Left kidney (tissue), 2 donors: Measurements from ENCODE around the gene BLMH. TPM values are rescaled to one million over a fixed set of nuclear protein-coding genes. Genes with fewer than 3 reads are reported as not detected.

Experiments
- DNase-seq: peaks from one replicate; pipeline ENCODE4 v3.0.0-alpha.2; 2013
- polyA plus RNA-seq: library from polyadenylated mRNA; unstranded; fragments of 120-200 nt; gene quantifications from one replicate; pipeline ENCODE4 v1.2.1, GENCODE V29; 2013; ENCODE audit not compliant: insufficient read length

The BLMH gene
- polyA plus RNA-seq, 1 donor, result 100 TPM

DNA sequence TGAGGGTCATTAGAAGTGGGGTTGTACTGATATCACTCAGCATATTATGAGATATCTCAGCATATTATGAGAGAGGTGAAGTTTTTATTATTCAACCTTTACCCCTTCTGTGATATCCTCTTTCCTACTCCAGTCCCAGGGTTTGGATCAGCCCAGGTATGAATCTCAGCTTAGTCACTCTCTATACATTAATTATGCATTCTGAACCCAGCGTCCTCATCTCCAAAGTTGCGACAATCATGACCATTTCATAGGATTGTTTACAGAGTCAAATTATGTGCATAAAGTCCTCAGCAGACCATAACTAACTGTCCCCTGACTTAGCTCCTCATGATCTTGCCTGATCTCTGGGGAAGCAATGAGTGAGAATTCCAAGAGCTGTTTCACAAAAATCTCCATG is 20.5 kb upstream of the BLMH start:
- DNase-seq, result no peak

- no peak for DNase-seq
Measured at GRCh38 chr17:30310562-30310961, 18.8 kb upstream of the BLMH start.

- no peak for DNase-seq
Measured at GRCh38 chr17:30309591-30309990, 17.8 kb upstream of the BLMH start.

DNA sequence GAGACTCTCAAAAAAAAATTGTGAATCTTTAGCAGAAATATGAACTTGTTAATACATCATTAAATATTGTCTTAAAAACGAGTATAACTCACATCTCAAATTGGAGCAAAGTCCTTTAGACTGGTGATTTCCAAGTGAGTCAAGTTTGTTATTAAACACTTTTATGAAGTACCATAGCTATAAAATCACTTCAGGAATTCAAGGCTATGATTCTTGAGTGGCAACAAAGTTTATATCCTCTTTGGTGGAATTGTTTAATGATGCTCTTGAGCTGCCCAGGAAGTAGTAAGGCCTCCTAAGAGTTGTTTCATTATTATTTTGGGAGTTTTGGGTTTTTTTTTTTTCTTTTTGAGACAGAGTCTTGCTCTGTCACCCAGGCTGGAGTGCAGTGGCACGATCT is 16.7 kb upstream of the BLMH start:
- DNase-seq, result no peak

DNA sequence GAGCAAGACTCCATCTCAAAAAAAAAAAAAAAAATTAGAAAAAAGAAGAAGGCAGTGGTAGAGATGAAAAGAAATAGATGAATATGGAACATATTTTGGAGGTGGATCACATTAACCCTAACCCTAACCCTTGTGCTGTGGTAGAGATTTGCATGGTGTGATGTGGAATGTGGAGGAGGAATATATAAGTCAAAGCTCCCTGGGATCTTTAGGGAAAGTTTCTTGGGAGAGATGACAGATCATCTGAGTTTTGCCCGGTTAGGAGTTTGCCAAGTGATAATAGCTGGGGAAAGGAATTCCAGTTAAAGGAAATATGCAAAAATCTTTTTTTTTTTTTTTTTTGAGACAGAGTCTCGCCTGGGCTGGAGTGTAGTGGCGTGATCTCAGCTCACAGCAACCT is 13.0 kb upstream of the BLMH start:
- DNase-seq, result no peak

GRCh38 chr17:30302241-30302640 is 10.5 kb upstream of the BLMH start:
- DNase-seq, result no peak

GRCh38 chr17:30300818-30301217 is 9.1 kb upstream of the BLMH start:
- DNase-seq, result no peak

GRCh38 chr17:30299000-30299399 is 7.3 kb upstream of the BLMH start:
- DNase-seq, result no peak

DNA sequence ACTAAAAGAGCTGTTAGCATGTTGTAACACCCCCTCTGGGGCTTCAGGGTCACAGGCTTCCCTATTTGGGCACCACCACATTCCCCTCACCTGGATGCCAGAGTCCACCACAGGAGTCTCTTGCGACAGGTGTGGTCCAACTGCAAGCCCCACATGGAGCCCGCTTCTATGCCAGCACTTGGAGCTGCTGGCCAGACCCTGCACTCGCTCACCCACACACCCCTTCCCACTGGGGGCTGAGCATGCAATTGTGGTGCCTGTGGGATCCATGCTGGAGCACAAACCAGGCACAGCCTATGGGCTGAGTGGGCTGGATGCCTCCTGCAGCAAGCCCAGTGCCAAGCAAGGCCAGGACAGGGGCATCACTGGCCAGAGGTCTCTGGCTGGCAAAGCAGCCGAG is 6.0 kb upstream of the BLMH start:
- DNase-seq, result no peak

GRCh38 chr17:30296499-30297080 is 4.8 kb upstream of the BLMH start:
- no peak for DNase-seq

GRCh38 chr17:30292286-30292858 is 628 bp upstream of the BLMH start:
- peak; percentile 37 for DNase-seq

GRCh38 chr17:30290696-30291542 is 825 bp downstream of the BLMH start:
- DNase-seq, result peak; percentile 37

DNA sequence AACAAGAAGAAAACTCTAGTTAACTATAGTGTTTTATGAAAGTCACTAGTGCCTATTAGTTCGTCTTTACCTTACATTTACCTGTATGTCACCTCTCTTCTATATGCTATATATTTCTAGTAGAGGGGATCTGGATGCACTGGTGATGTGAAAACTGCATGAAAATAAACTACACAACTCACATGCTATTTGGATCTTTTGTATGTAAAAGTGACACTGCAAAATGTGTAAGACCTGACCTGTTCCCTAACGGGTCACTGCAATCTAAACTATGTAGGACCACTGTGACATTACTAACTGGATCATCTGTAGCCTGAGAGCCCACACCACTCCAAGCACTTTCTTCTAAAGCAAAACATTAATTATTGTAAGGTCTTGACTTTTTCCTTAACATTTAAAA is 1.7 kb downstream of the BLMH start:
- DNase-seq, result no peak

DNA sequence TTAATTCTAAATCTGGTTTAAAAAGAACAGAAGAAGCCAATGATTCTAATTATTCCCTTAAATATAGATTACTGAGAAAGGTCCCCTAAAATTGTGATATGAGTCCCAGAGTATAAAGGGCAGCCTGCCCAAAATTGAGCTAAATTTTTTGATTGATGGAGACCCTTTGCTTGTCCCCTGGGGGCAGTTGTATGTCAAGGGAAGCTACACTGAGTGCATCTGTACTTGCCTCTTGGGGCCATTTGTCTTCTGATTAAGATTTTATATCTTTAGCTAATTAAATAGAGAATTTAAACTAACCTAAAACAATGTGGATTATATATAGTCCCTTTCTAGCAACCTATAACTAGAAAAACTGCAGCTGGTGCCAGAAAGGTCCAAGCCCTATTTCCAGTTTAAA is 12.6 kb downstream of the BLMH start:
- DNase-seq, result no peak

DNA sequence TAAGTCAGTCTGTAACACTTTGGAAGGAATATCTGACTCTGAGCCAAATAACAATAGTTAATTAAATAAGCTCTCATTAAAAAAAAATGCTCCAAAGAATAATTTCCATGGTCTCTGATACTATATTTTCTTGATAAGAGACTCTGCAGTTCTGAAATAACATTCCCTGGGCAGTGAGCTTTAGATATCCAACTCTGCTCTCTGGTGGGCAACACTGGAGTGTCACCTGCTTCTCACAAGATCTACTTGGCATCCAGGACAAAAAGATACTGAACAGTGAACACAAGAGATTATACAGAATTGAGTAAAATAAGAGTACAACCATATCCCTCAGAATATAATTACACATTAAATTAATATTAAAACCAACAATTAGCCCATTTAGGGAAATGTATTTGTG is 13.7 kb downstream of the BLMH start:
- peak; percentile 48 for DNase-seq

DNA sequence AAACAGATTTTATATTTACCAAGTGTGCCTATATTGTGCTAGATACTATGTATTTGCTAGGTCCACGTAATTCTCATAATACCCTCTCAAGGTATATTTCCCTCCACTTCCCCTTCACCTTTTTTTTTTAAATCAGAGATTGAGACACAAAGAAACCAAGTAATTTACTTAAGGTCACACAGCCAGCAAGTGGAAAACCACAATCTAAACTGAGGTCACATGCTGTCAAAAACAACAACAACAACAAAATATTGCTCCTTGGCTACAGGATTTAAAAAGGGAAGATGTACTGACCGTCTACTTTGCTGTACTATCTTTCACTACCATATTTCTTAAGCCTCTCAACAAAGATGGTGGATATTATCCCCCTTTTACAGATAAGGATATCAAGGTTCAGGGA is 15.8 kb downstream of the BLMH start:
- DNase-seq, result no peak

GRCh38 chr17:30274887-30275286 is 16.9 kb downstream of the BLMH start:
- DNase-seq, result no peak

DNA sequence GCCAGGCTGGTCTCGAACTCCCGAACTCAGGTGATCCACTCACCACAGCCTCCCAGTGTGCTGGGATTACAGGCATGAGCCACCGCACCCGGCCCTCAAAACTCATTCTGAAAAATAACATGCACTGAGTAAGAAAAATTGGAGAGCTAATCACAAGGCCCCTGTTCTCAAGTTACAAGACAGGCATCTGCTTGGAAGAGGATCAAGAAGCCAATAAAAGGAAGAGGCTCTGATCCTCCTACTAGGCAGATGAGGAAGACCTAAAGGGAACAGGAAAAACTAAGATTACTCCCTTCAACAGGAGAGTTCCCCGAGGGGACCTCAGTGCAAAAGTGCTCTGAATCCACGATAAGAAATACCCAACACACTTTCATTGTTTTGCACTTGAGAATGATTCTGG is 18.4 kb downstream of the BLMH start:
- DNase-seq, result no peak

DNA sequence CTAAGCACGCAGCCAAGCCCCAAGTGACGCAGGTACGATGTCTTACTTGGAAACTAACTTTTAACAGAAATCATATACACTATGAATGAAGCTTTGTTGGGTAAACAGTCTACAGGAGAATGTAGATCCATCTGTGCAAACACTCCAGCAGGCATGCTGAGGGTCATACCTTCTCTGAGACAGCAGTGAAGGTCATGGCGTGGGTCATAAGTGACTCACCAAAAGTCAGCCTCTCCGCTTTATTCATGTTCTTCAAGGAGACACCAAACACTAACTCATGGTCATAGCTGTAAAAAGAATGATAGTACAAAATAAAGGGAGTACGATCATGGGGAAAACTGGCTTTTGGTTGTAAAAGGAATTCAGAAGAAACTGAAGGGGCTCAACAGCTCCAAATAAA is 20.6 kb downstream of the BLMH start:
- no peak for DNase-seq

GRCh38 chr17:30267625-30268024 is 24.1 kb downstream of the BLMH start:
- no peak for DNase-seq

DNA sequence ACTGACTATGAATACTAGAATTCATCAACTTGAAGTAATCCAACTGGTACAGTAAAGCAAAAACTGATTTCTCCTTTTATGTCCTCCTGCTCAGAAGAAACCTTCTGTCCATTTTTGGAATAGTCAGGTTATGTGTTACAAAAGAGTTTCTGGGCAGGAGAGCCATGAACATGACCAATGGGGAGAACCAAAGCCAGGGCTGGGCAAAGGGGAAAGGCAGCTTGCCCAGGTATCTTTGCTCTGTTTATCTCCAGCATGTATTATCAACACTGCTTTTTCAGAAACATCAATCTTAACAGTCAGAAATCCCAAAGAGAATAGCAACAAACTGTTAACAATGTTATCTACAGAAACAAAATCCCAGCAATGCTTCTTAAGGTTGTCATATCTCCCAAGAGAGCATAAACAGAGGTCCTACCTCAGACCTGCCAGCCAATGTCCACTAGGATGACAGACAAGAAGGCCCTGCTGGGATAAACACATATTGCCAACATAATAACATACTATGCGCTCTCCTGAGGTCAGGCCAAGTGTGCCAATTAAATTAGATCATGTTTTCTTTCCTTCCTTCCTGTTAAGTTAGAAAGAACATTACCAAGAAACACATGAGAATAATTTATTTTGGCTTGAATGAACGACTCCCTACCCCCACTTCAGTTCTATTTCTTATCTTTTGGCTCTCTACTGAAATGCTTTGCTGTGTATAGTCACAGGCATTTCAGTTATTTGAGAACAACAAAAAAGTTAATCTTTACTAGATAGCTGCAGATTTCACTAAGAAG is 28.0 kb downstream of the BLMH start:
- no peak for DNase-seq

GRCh38 chr17:30256756-30257506 is 34.8 kb downstream of the BLMH start:
- no peak for DNase-seq
